DMS114 treated with DMSO at 0.1 percent for 48 hours (cell line): ENCODE data around the gene NFKBIZ.
"Not testable (repeated sequence)": the region's sequence is repeated elsewhere in the genome, so short reads cannot be mapped to it uniquely, and the experiment has no call there.

Experiments used
- DNase-seq: peaks from one replicate; lab custom pipeline; 2025; ENCODE audit not compliant: unreplicated experiment; lab: John Stamatoyannopoulos, UW

Gene NFKBIZ

DNA sequence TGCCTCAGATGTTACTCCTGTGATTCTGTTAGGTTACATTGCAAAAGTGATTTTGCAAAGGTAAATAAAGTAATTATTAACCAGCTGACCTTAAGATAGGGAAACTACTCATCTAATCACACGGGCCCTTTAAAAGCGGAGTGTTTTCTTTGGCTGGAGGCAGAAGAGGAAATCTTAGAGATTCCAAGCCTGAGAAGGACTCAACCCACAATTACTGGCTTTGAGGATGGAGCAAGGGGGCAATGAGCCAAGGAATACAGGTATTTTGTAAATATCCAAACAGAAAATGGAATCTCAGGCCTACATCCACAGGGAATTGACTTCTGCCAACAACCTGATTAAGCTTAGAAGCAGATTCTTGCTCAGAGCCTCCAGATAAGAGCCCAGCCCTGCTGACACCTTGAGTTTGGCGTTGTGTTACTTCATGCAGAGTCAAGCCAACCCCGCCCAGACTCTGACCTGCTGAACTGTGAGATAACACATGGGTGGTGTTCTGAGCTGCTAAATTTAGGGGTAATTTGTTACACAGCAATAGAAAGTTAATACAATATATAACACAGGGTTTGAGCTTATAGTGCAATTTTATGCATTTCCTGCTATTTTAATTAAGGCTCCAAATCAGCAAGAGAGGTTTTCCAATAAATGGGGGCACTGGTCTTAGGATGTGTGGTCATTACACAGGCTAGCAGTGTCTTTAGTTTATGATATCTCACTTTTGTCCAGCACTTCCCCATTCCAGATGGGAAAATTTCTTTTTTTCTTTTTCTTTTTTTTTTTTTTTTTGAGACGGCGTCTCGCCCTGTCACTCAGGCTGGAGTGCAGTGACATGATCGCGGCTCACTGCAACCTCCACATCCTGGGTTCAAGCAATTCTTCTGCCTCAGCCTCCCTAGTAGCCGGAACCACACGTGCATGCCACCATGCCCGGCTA, 19.5 kb downstream of the NFKBIZ start:
- DNase-seq = no peak

GRCh38 chr3:101870138-101870537, 20.8 kb downstream of the NFKBIZ start:
- DNase-seq = no peak

DNA sequence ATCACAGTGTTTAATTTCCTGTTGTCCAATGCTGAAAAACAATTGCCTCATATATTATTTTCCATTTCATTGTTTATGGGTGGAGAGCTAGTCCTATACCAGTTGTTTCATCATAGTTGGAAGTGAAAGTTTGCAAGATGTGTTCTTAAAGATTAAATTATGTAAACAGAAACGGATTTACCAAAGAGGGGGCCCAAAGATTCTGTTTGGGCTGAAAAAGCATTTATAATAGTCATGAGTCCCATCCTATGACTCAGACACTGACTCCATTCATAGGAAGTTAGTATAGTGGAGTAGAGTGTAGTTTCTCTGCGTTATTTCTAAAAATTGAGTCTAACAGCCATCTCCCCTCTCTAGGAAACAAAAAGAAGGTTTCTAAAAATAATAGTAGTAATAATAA, 24.3 kb downstream of the NFKBIZ start:
- no peak for DNase-seq

DNA sequence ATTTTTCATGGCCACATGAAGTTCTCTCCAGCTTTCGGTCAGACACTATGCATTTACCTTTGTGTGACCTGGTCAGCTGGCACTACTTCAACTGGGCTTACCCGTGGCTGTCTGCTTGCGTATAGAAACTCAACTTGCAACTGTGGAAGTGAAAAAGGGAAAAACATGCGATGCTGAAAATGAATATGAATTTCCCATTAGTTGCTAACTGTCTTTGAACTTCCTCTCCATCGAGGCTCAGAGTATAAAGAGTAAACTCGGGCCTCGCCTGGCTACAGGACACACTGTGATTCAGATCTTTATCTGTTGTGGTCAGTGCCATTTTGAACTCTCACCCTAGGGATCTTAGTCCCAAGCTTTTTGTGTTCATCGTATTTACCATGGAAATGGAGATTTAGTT, 26.8 kb downstream of the NFKBIZ start:
- DNase-seq = no peak

GRCh38 chr3:101878589-101878988, 29.3 kb downstream of the NFKBIZ start:
- DNase-seq = no peak

DNA sequence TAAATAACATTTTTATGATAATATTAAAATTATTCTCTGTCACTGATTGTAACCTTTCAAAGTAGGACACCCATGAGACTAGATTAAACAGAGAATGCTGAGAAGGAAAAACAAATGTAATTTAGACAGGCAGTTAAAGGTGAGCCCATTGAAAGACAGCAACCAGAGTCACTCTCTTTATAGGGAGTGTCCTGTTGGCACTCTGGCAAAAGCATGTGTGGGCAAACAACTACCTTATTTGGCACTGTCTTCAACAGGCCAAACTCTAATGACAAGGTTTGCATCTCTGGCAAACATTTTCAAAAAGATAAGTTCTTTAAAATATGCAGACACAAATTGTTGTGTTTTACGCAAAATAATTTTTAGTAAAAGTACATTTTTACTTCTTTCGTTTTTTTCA, 29.8 kb downstream of the NFKBIZ start:
- no peak for DNase-seq

- no peak for DNase-seq
These were observed 30.4 kb downstream of the NFKBIZ start for GRCh38 chr3:101879623-101880284.

GRCh38 chr3:101884776-101885175, 35.5 kb downstream of the NFKBIZ start:
- DNase-seq = no peak

GRCh38 chr3:101885584-101885983, 36.3 kb downstream of the NFKBIZ start:
- DNase-seq = not testable (repeated sequence)

DNA sequence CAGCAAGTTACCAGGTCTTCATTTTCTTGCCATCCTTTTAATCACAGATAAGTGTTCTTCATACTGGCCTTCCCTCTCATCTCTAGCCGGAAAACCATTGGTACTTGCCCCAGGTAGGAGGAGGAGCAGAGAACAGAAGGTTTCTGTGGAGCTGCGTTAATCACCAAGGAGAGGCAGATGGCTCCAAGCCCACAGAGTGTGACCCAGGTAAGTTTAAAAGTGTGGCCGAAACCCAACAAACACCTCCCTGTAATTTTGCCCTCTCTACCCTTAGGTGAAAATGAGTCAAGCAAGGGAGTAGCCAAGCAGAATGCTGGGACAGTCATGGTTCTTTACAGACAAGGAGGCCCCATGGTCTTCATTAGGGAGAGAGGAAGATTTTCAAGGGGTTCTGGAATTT, 37.3 kb downstream of the NFKBIZ start:
- no peak for DNase-seq

DNA sequence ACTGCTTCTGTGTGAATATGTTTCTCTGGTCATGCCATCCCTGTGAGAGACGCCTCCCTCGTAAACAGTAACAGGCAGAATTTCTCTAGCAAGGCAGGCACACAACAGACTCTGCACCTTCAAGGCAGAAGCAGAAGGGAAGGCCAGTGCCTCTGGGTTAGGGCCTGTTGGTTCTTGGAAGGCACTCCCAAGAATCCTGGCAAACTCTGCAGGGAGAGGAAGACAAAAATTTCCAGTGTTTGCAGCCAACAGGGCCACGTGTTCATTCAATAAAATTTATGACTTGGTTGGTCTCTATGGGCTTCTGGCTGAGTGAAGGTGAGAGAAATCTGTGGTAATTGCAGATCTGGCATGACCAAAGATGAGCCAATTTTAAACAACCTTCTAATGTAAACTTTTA, 39.3 kb downstream of the NFKBIZ start:
- no peak for DNase-seq

GRCh38 chr3:101890716-101891115, 41.4 kb downstream of the NFKBIZ start:
- DNase-seq = no peak

DNA sequence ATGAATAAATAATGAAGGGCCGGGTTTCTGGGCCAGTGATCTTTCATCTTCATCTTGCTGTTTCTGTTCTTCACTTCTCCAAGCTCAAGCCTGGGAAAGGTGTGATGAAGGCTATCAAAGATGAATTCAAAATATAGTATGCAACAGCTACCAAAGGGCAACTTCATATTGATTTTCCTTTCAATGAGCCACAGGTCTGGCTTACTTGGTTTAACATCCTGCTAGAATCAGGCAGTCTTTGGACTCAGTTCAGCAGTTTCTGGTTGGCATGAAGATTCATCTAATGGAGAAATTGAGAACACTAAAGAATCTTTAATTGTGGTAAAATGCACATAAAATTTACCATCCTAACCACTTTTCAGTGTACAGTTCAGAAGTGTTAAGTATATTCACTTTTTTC, 43.3 kb downstream of the NFKBIZ start:
- DNase-seq = no peak

DNA sequence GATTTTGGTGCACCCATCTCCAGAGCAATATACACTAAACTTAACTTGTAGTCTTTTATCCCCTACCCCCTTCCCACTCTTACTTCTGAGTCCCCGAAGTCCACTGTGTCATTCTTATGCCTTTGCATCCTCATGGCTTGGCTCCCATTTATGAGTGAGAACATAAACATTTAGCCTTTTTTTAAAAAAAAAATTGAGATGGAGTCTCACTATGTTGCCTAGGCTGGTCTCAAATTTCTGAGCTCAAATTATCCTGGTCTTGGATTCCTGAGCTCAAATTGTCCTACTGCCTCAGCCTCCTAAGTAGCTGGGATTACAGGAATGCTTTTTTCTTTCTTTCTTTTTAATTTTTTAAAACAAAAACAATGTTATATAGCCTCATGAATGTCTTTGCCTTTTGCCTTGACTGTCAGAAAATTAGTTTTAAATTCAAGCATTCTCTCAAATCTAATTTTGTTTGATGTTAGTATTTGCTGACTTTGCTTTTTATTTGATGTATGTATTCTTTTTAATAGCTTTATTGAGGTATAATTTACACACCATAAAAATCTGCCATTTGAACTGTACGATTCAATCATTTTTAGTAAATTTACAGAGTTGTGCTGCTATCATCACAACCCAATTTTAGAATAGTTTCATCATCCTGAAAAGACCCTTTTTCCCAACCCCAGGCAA, 46.9 kb downstream of the NFKBIZ start:
- DNase-seq = no peak

DNA sequence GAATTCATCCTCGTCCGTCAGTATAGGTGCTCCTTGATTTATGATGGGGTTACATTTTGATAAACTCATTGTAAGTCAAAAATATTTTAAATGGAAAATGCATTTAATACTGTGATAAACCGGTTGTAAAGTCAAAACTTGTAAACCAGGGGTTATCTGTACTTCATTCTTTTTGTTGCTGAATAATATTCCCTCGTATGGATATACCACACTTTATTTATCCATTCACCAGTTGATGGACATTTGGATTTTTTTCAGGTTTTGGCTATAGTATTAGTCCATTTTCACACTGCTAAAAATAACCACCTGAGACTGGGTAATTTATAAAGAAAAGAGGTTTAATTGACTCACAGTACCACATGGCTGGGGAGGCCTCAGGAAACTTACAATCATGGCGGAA, 47.7 kb downstream of the NFKBIZ start:
- no peak for DNase-seq

GRCh38 chr3:101898039-101898438, 48.7 kb downstream of the NFKBIZ start:
- DNase-seq = no peak

DNA sequence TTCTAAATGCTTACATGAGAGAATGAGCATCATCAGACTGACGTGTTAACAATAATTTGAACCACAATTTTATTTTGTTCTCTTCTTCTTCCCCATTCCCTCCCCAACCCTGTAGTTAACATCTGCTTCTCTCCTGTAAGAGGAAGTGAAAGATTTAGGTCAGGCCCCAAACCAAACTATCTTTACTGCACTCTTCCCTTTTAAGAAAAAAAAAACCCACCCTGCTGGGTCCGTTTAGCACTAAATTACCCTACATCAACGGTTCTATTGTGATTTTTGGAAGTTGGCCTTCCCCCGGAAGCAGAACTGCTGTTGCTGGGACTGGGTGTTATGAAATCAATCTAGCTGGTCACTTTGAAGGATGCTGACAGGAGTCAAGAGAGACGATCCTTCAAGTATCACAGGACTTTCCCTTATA, 49.4 kb downstream of the NFKBIZ start:
- no peak for DNase-seq

- no peak for DNase-seq
These were observed 51.0 kb downstream of the NFKBIZ start for GRCh38 chr3:101900316-101900715.

- no peak for DNase-seq
These were observed 51.4 kb downstream of the NFKBIZ start for GRCh38 chr3:101900736-101901135.

- DNase-seq = no peak
These were observed 52.7 kb downstream of the NFKBIZ start for GRCh38 chr3:101902041-101902440.

GRCh38 chr3:101903451-101903871, 54.1 kb downstream of the NFKBIZ start:
- DNase-seq = no peak

DNA sequence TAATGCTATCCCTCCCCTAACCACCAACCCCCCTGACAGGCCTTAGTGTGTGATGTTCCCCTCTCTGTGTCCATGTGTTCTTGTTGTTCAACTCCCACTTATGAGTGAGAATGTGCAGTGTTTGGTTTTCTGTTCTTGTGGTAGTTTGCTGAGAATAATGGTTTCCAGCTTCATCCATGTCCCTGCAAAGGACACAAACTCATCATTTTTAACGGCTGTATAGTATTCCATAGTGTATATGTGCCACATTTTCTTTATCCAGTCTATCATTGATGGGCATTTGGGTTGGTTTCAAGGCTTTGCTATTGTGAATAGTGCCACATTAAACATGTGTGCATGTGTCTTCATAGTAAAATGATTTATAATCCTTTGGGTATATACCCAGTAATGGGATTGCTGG, 56.3 kb downstream of the NFKBIZ start:
- not testable (repeated sequence) for DNase-seq
